ENCODE data around the gene DUS4L.

- TF ChIP-seq CTCF (conservative IDR thresholded peaks at IDR 0.05; ENCODE audit: low read length) (no peak), EZH2phosphoT487 (IDR thresholded peaks at IDR 0.05; ENCODE audit: borderline replicate concordance, low read depth, low read length) (no peak)
Observed at GRCh38 chr7:107599262-107599661, 35.5 kb downstream of the DUS4L start.
